ENCODE data around the gene ST6GALNAC5. TPM values are rescaled to one million over a fixed set of nuclear protein-coding genes. Genes with fewer than 3 reads are reported as not detected.

Gene ST6GALNAC5
- total and polyA plus RNA-seq, 2 of the 13 experiments (the other 11 are each of a cell fraction or from before 2014, with no cell fraction given) = not detected

- no peak for ATAC-seq
- intact Hi-C loops (cut with micrococcal nuclease; ENCODE audit: unreplicated experiment) = no loop called here
- CTCF ChIA-PET (ENCODE audit: low intra/inter-chr PET ratio, low total read pairs) = no interaction called here
These were observed 72.5 kb downstream of the ST6GALNAC5 start for GRCh38 chr1:76939817-76940216.

More at GRCh38 chr1:76939817-76940216, 72.5 kb downstream of the ST6GALNAC5 start:
- TF ChIP-seq ZNF773 (CRISPR knock-in tag; IDR thresholded peaks at IDR 0.05; ENCODE audit: borderline replicate concordance) (no peak), MAX (IDR thresholded peaks at IDR 0.05) (no peak), GLI4 (CRISPR knock-in tag; IDR thresholded peaks at IDR 0.05; ENCODE audit: borderline replicate concordance) (no peak), ZNF362 (CRISPR knock-in tag; IDR thresholded peaks at IDR 0.05; ENCODE audit: borderline replicate concordance) (no peak), FOSL2 (CRISPR knock-in tag; IDR thresholded peaks at IDR 0.05) (no peak), ZNF232 (CRISPR knock-in tag; IDR thresholded peaks at IDR 0.05; ENCODE audit: borderline replicate concordance) (no peak), SNRNP70 (IDR thresholded peaks at IDR 0.05; ENCODE audit: low read depth, low read length) (no peak), BORCS8-MEF2B (CRISPR knock-in tag; IDR thresholded peaks at IDR 0.05) (no peak), ZNF18 (CRISPR knock-in tag; IDR thresholded peaks at IDR 0.05; ENCODE audit: insufficient replicate concordance) (no peak), HIC2 (CRISPR knock-in tag; IDR thresholded peaks at IDR 0.05; ENCODE audit: low read depth) (no peak), ZNF569 (CRISPR knock-in tag; IDR thresholded peaks at IDR 0.05; ENCODE audit: borderline replicate concordance) (no peak), ZFP36L2 (CRISPR knock-in tag; IDR thresholded peaks at IDR 0.05) (no peak)
- Histone ChIP-seq H3K4me1 (ENCODE audit: insufficient read depth, low read length) (no peaks in the 10 kb centered on the region), H3K4me2 (ENCODE audit: low read depth, low read length) (no peak overlapping the region), H3K27me3 (ENCODE audit: control insufficient read depth in 1 of 2, insufficient read depth in 2 of 2, low read length in 2 of 2) (no peaks in the 10 kb centered on the region), H3K27ac (ENCODE audit: extremely low read length, insufficient read depth, low read length) (no peak overlapping the region), H3K9me3 (ENCODE audit: low read length) (no peaks in the 10 kb centered on the region), H2AFZ (ENCODE audit: low read length) (no peak overlapping the region), H3K36me3 (replicated peaks in 1 of 2; ENCODE audit: control insufficient read depth in 1 of 2, insufficient read depth in 2 of 2, low read length in 2 of 2) (no peaks in the 10 kb centered on the region), H3K4me3 (replicated peaks in 1 of 3; ENCODE audit: insufficient read depth in 1 of 3, low read depth in 2 of 3, low read length in 3 of 3) (no peak overlapping the region), H4K20me1 (ENCODE audit: insufficient read depth, low read length) (no peaks in the 10 kb centered on the region), H3K79me2 (ENCODE audit: insufficient read depth, low read length) (no peaks in the 10 kb centered on the region), H3K9ac (ENCODE audit: insufficient read depth, low read depth, low read length) (no peak overlapping the region)
- 6% methylated on average over 5 of the region's 5 CpGs for WGBS (ENCODE audit: low lambda C conversion rate)
- POLR2A ChIA-PET = no interaction called here
- in situ Hi-C loops (cut with HindIII; ENCODE audit: extremely low pct_ligation_motif_present, low pct_unique_long_range_greater_than_20kb) = no loop called here
- BruUV-seq (replicated peaks) = no TSS peak
- DNase-seq (ENCODE audit: low spot score) (no peak), FAIRE-seq (no peak)

All from HepG2 (cell line).